Liver (tissue), 3 donors: ENCODE results near the gene ADGRL2.

Source experiments
- CTCF ChIP-seq: fragments of 150-350 bp; IDR thresholded peaks from 2 replicates; pipeline ENCODE4 v1.5.1; 2017; ENCODE audit warnings: improper control_type of control experiment, low read depth, low read length; ENCODE audit not compliant: missing input control
- JUND ChIP-seq, 2 donors: IDR thresholded peaks; 2 replicates each; pipeline ENCODE4 v1.6.1; 2016; ENCODE audit warnings: antibody characterized with exemption in 2 of 2
- TAF1 ChIP-seq: conservative IDR thresholded peaks from 2 replicates; pipeline ENCODE4 v1.6.1; 2016; ENCODE audit warnings: antibody characterized with exemption, mild to moderate bottlenecking
- TF ChIP-seq, protein P1 (sequence below): IDR thresholded peaks from 2 replicates; pipeline ENCODE4 v1.6.1; 2016; ENCODE audit warnings: antibody characterized with exemption
- TF ChIP-seq, protein P2 (sequence below): IDR thresholded peaks from 2 replicates; pipeline ENCODE4 v1.6.1; 2016; ENCODE audit warnings: antibody characterized with exemption
- donor health status: healthy.
- donor health status: healthy.

- TF ChIP-seq, protein P1, sequence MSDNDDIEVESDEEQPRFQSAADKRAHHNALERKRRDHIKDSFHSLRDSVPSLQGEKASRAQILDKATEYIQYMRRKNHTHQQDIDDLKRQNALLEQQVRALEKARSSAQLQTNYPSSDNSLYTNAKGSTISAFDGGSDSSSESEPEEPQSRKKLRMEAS = no peak
- TF ChIP-seq CTCF (no peak), JUND (IDR thresholded peaks at IDR 0.05) (no peak), TAF1 (no peak)
- TF ChIP-seq, protein P2, sequence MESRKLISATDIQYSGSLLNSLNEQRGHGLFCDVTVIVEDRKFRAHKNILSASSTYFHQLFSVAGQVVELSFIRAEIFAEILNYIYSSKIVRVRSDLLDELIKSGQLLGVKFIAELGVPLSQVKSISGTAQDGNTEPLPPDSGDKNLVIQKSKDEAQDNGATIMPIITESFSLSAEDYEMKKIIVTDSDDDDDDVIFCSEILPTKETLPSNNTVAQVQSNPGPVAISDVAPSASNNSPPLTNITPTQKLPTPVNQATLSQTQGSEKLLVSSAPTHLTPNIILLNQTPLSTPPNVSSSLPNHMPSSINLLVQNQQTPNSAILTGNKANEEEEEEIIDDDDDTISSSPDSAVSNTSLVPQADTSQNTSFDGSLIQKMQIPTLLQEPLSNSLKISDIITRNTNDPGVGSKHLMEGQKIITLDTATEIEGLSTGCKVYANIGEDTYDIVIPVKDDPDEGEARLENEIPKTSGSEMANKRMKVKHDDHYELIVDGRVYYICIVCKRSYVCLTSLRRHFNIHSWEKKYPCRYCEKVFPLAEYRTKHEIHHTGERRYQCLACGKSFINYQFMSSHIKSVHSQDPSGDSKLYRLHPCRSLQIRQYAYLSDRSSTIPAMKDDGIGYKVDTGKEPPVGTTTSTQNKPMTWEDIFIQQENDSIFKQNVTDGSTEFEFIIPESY = no peak
Observed at GRCh38 chr1:81982523-81982922, 181.8 kb downstream of the ADGRL2 start.
